ENCODE results near the gene TMEM161A. TPM values are rescaled to one million over a fixed set of nuclear protein-coding genes. Genes with fewer than 3 reads are reported as not detected.

Gene TMEM161A
- total and polyA plus RNA-seq, 2 experiments from 2014 or later, result 38.9 to 59.5 TPM

DNA sequence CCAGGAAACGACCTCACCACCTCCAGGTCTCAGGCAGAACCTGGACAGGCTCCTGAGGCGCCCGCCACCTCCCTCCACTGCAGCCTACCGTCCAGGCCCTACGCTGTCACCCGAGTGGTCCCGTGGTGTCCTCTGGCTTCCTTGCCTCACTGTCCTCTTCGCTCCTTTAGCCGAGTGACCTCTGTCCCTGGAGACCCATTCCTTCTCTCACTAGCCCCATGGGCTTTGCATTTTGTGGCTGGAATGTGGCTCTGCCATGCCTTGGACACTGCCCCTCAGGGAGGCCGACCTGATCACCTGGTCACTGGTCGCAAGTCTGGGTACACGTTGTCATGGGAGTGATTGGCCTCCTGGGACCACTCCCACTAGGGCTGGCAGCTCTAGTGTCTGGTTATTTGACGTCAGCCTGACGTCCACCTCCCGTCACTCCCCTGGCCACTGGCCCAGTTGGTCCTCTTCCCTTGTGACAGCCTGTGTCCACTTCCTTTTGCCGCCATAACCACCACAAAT, 56.6 kb downstream of the TMEM161A start (continued):
- TF ChIP-seq, protein P1, sequence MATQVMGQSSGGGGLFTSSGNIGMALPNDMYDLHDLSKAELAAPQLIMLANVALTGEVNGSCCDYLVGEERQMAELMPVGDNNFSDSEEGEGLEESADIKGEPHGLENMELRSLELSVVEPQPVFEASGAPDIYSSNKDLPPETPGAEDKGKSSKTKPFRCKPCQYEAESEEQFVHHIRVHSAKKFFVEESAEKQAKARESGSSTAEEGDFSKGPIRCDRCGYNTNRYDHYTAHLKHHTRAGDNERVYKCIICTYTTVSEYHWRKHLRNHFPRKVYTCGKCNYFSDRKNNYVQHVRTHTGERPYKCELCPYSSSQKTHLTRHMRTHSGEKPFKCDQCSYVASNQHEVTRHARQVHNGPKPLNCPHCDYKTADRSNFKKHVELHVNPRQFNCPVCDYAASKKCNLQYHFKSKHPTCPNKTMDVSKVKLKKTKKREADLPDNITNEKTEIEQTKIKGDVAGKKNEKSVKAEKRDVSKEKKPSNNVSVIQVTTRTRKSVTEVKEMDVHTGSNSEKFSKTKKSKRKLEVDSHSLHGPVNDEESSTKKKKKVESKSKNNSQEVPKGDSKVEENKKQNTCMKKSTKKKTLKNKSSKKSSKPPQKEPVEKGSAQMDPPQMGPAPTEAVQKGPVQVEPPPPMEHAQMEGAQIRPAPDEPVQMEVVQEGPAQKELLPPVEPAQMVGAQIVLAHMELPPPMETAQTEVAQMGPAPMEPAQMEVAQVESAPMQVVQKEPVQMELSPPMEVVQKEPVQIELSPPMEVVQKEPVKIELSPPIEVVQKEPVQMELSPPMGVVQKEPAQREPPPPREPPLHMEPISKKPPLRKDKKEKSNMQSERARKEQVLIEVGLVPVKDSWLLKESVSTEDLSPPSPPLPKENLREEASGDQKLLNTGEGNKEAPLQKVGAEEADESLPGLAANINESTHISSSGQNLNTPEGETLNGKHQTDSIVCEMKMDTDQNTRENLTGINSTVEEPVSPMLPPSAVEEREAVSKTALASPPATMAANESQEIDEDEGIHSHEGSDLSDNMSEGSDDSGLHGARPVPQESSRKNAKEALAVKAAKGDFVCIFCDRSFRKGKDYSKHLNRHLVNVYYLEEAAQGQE (IDR thresholded peaks at IDR 0.05; ENCODE audit: unreplicated experiment), result no peak

DNA sequence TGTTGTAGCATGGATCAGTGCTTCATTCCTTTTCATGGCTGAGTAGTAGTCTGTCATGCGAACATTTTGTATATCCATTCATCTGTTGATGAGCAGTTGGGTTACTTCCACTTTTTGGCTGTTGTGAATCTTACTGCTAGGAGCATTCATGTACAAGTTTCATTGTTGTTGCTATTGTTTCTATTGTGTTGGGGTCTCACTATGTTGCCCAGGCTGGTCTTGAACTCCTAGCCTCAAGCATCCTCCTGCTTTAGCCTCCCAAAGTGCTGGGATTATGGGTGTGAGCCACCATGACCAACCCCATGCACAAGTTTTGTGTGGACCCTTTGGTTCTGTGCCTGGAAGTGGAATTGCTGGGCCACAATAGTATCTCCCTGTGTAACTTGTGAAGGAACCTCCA, 58.7 kb downstream of the TMEM161A start:
- Mint-ChIP-seq H3K4me3 (no peak overlapping the region; the same call in 2 of the 3 replicates), H3K36me3 (ENCODE audit: low read depth) (no peaks in the 10 kb centered on the region), H3K27ac (no peak overlapping the region), H3K9me3 (no peaks in the 10 kb centered on the region), H3K27me3 (ENCODE audit: insufficient read depth, low read depth, poor library complexity) (peaks cover 9% of the 10 kb centered on the region), H3K4me1 (no peaks in the 10 kb centered on the region)
- Histone ChIP-seq H3K36me3 (ENCODE audit: insufficient read depth) (no peaks in the 10 kb centered on the region), H3K27me3 (ENCODE audit: insufficient read depth) (peaks cover 15% of the 10 kb centered on the region; the same call in 1 of the 2 replicates), H2AFZ (no peak overlapping the region), H3F3A (replicated peaks; ENCODE audit: low read depth) (no peaks in the 10 kb centered on the region), H4K20me1 (replicated peaks; ENCODE audit: insufficient read depth) (no peaks in the 10 kb centered on the region), H3K4me3 (no peak overlapping the region), H3K4me1 (ENCODE audit: insufficient read depth) (no peaks in the 10 kb centered on the region), H3K9me2 (ENCODE audit: insufficient read depth) (0 out of 2 replicates have a peak, but pooled peaks cover 4% of the 10 kb centered on the region), H3K79me2 (replicated peaks; ENCODE audit: insufficient read depth) (no peaks in the 10 kb centered on the region), H3K27ac (ENCODE audit: low read depth) (no peak overlapping the region), H3K4me2 (no peak overlapping the region)
- ATAC-seq (no peak), DNase-seq (ENCODE audit: low spot score) (no peak)
- no peak for TF ChIP-seq CREB1 (CRISPR knock-in tag; IDR thresholded peaks at IDR 0.05; ENCODE audit: low read depth)
- TF ChIP-seq NANOG (IDR thresholded peaks at IDR 0.05; ENCODE audit: borderline replicate concordance), result no peak
- no peak for TF ChIP-seq STAT1 (IDR thresholded peaks at IDR 0.05; ENCODE audit: unreplicated experiment)
- TF ChIP-seq, protein P1 (IDR thresholded peaks at IDR 0.05; ENCODE audit: unreplicated experiment), result no peak
- TF ChIP-seq POLR2AphosphoS5 (IDR thresholded peaks at IDR 0.05; ENCODE audit: low read depth), result no peak
- no peak for TF ChIP-seq ZNF331 (CRISPR knock-in tag; IDR thresholded peaks at IDR 0.05; ENCODE audit: low read depth)
- no peak for TF ChIP-seq EZH2 (IDR thresholded peaks at IDR 0.05; ENCODE audit: low read depth, unreplicated experiment)
- TF ChIP-seq JUNB (IDR thresholded peaks at IDR 0.05; ENCODE audit: unreplicated experiment), result no peak
- no peak for TF ChIP-seq ZNF462 (CRISPR knock-in tag; IDR thresholded peaks at IDR 0.05)
- TF ChIP-seq, protein P2, sequence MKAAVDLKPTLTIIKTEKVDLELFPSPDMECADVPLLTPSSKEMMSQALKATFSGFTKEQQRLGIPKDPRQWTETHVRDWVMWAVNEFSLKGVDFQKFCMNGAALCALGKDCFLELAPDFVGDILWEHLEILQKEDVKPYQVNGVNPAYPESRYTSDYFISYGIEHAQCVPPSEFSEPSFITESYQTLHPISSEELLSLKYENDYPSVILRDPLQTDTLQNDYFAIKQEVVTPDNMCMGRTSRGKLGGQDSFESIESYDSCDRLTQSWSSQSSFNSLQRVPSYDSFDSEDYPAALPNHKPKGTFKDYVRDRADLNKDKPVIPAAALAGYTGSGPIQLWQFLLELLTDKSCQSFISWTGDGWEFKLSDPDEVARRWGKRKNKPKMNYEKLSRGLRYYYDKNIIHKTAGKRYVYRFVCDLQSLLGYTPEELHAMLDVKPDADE (IDR thresholded peaks at IDR 0.05), result no peak

Data from GM23338 (cell line).